ENCODE results near the gene DPM1. TPM values are rescaled to one million over a fixed set of nuclear protein-coding genes. Genes with fewer than 3 reads are reported as not detected.

DPM1 gene
- total RNA-seq, 1 experiment from 2014 or later, result 65.5 TPM

GRCh38 chr20:50886184-50886790 is 72.0 kb downstream of the DPM1 start:
- Histone ChIP-seq H4K20me1 (ENCODE audit: insufficient read depth) (no peaks in the 10 kb centered on the region; the same call in 1 of the 2 replicates), H3K4me2 (ENCODE audit: low read length) (no peak overlapping the region), H3K27me3 (ENCODE audit: insufficient read depth, low read length) (no peaks in the 10 kb centered on the region), H3K9me2 (ENCODE audit: insufficient read depth) (no peaks in the 10 kb centered on the region), H3K79me2 (ENCODE audit: insufficient read depth, low read length) (peaks cover 10% of the 10 kb centered on the region; the same call in 1 of the 2 replicates), H3K27ac (ENCODE audit: low read depth, low read length) (no peak overlapping the region), H3K36me3 (ENCODE audit: control insufficient read depth in 1 of 2, insufficient read depth in 2 of 2, low read length in 2 of 2) (peaks cover 8 to 15% of the 10 kb centered on the region in 2 experiments; a peak in 3 of 4 replicates), H3K4me1 (ENCODE audit: control insufficient read depth in 1 of 2, insufficient read depth in 2 of 2, low read length in 2 of 2) (no peaks in the 10 kb centered on the region), H3K9ac (ENCODE audit: low read length) (no peak overlapping the region), H3K4me3 (replicated peaks in 1 of 2; ENCODE audit: low read depth in 1 of 2, low read length in 2 of 2) (no peak overlapping the region), H2AFZ (ENCODE audit: low read depth, low read length, poor library complexity, severe bottlenecking) (no peak overlapping the region), H3K9me3 (ENCODE audit: control insufficient read depth in 1 of 2, insufficient read depth in 1 of 2, low read depth in 1 of 2, low read length in 2 of 2) (no peaks in the 10 kb centered on the region)
- intact Hi-C loops (cut with micrococcal nuclease), result no loop called here
- ChIA-PET POLR2A (no interaction called here), RAD21 (ENCODE audit: low non-redundant PET in 1 of 2, low total read pairs in 2 of 2, uncharacterized antibody in 2 of 2, unreplicated experiment in 2 of 2) (no interaction called here), CTCF (no interaction called here)
- BruUV-seq (replicated peaks), result no TSS peak
- ATAC-seq (peak; percentile 46), DNase-seq (ENCODE audit: low read depth, low spot score) (no peak)
- TF ChIP-seq POLR2AphosphoS5 (IDR thresholded peaks at IDR 0.05; ENCODE audit: low read depth, low read length) (peak; percentile 36; the same call in 1 of the 2 replicates), ZBTB33 (IDR thresholded peaks at IDR 0.05; ENCODE audit: extremely low read depth, insufficient replicate concordance, low read length) (no peak)

- Histone ChIP-seq H4K20me1 (ENCODE audit: insufficient read depth) (no peaks in the 10 kb centered on the region; the same call in 1 of the 2 replicates), H3K27ac (ENCODE audit: low read depth, low read length) (no peak overlapping the region), H2AFZ (ENCODE audit: low read depth, low read length, poor library complexity, severe bottlenecking) (no peak overlapping the region), H3K4me1 (ENCODE audit: control insufficient read depth in 1 of 2, insufficient read depth in 2 of 2, low read length in 2 of 2) (no peaks in the 10 kb centered on the region), H3K9me3 (ENCODE audit: control insufficient read depth in 1 of 2, insufficient read depth in 1 of 2, low read depth in 1 of 2, low read length in 2 of 2) (no peaks in the 10 kb centered on the region), H3K4me3 (replicated peaks in 1 of 2; ENCODE audit: low read depth in 1 of 2, low read length in 2 of 2) (no peak overlapping the region), H3K79me2 (ENCODE audit: insufficient read depth, low read length) (peaks cover 8% of the 10 kb centered on the region; the same call in 1 of the 2 replicates), H3K27me3 (ENCODE audit: insufficient read depth, low read length) (no peaks in the 10 kb centered on the region), H3K4me2 (ENCODE audit: low read length) (no peak overlapping the region), H3K9me2 (ENCODE audit: insufficient read depth) (no peaks in the 10 kb centered on the region), H3K9ac (ENCODE audit: low read length) (no peak overlapping the region), H3K36me3 (ENCODE audit: control insufficient read depth in 1 of 2, insufficient read depth in 2 of 2, low read length in 2 of 2) (peaks cover 6 to 11% of the 10 kb centered on the region in 2 experiments; a peak in 3 of 4 replicates)
- TF ChIP-seq ZBTB33 (IDR thresholded peaks at IDR 0.05; ENCODE audit: extremely low read depth, insufficient replicate concordance, low read length) (no peak), SP1 (IDR thresholded peaks at IDR 0.05; ENCODE audit: low read depth) (no peak), SIN3A (IDR thresholded peaks at IDR 0.05; ENCODE audit: low read depth) (no peak), ATF3 (IDR thresholded peaks at IDR 0.05) (no peak), TCF7L2 (IDR thresholded peaks at IDR 0.05; ENCODE audit: borderline replicate concordance, extremely low read depth, insufficient read depth, insufficient read length) (no peak), FOSL1 (IDR thresholded peaks at IDR 0.05; ENCODE audit: low read depth) (no peak), RAD21 (IDR thresholded peaks at IDR 0.05; ENCODE audit: low read depth) (no peak), SRF (IDR thresholded peaks at IDR 0.05; ENCODE audit: low read depth) (no peak), CBX3 (IDR thresholded peaks at IDR 0.05; ENCODE audit: low read depth) (no peak), POLR2AphosphoS5 (IDR thresholded peaks at IDR 0.05; ENCODE audit: low read depth, low read length) (no peak), ELF1 (IDR thresholded peaks at IDR 0.05; ENCODE audit: borderline replicate concordance, low read depth) (no peak), EZH2 (IDR thresholded peaks at IDR 0.05) (no peak)
- DNase-seq (ENCODE audit: low read depth, low spot score), result no peak
- ATAC-seq, result peak; percentile 28; the same call in 1 of the 2 replicates
- no TSS peak for BruUV-seq (replicated peaks)
- intact Hi-C loops (cut with micrococcal nuclease), result no loop called here
- POLR2A ChIA-PET, result no interaction called here
- CTCF ChIA-PET, result no interaction called here
- RAD21 ChIA-PET (ENCODE audit: low non-redundant PET in 1 of 2, low total read pairs in 2 of 2, uncharacterized antibody in 2 of 2, unreplicated experiment in 2 of 2), result no interaction called here
Measured at GRCh38 chr20:50885781-50886180, 72.6 kb downstream of the DPM1 start.

Measured in HCT116 (cell line).